Measurements from ENCODE around the gene ZMYM2.

- TF ChIP-seq POLR2AphosphoS5 (IDR thresholded peaks at IDR 0.05; ENCODE audit: low read depth, low read length), result no peak
- no peak for TF ChIP-seq POLR2A (IDR thresholded peaks at IDR 0.05; ENCODE audit: low read depth, low read length)
Observed at GRCh38 chr13:20109037-20109436, 150.5 kb downstream of the ZMYM2 start.

All from GM12892 (cell line).